Left ventricle myocardium inferior (tissue), 1 donor: Measurements from ENCODE around the gene TOE1. TPM values are rescaled to one million over a fixed set of nuclear protein-coding genes. Genes with fewer than 3 reads are reported as not detected.
A peak's percentile ranks its signal among the peaks of the same experiment; 100 is the strongest.
"Not testable (repeated sequence)": the region's sequence is repeated elsewhere in the genome, so short reads cannot be mapped to it uniquely, and the experiment has no call there.

Source experiments
- DNase-seq: peaks from one replicate; pipeline ENCODE4 v3.0.0-alpha.2; 2020
- H3K27ac ChIP-seq: fragments of 200-600 bp; replicated peaks from 2 replicates; pipeline ENCODE4 v1.8.0; 2021
- H3K27me3 ChIP-seq: fragments of 200-600 bp; 2 replicates; pipeline ENCODE4 v1.8.0; 2021; ENCODE audit warnings: low read depth
- H3K36me3 ChIP-seq: fragments of 200-600 bp; 2 replicates; pipeline ENCODE4 v1.8.0; 2021
- H3K4me1 ChIP-seq: fragments of 200-600 bp; 2 replicates; pipeline ENCODE4 v1.8.0; 2021
- H3K4me3 ChIP-seq: fragments of 200-600 bp; 2 replicates; pipeline ENCODE4 v1.8.0; 2021; ENCODE audit warnings: mild to moderate bottlenecking, moderate library complexity
- H3K9me3 ChIP-seq: fragments of 200-600 bp; replicated peaks from 2 replicates; pipeline ENCODE4 v1.8.0; 2021
- CTCF ChIP-seq: fragments of 200-600 bp; IDR thresholded peaks from 2 replicates; pipeline ENCODE4 v1.8.0; 2021; ENCODE audit warnings: antibody characterized with exemption, mild to moderate bottlenecking, borderline replicate concordance
- intact Hi-C: fragments of 100-400 bp; cut with micrococcal nuclease; formaldehyde crosslinking; loops from one replicate; pipeline ENCODE4 v1.11.0; 2022
- total RNA-seq: library from RNA; stranded (reverse); fragmentation: NEBNext Ultra II Directional; extraction: Animal tissue kit (Norgen Biotek cat#: 25700); gene quantifications from one replicate; pipeline ENCODE4 v1.2.1, GENCODE V29; 2021
- donor health status: DM: no; HTN: yes; CAD: no; lungs with severe emphysema.

Gene TOE1
- total RNA-seq, 1 donor from 2014 or later: 3.2 TPM

DNA sequence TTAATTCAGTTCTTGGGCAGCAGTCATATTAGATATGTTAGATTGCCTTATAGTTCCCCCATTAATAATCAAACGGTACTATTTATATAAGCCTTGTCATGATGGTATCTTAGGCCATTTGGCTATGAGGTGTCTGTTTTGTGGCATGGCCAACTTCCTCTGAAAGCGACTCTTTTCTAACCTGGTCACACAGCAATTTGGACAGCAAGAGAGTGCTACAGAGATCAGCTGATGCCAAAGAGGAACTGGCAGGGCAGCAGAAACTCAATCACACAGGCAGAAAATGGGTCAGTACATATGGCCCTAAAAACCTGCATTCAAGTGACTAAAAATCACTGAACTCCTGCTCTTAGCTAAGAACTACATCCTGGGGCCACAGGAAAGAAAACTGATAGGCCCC lies 13.7 kb downstream of the TOE1 start:
- no peak overlapping the region for H3K4me3 ChIP-seq
- no peaks in the 10 kb centered on the region for H3K9me3 ChIP-seq
- H3K36me3 ChIP-seq: no peaks in the 10 kb centered on the region
- no peak overlapping the region for H3K27ac ChIP-seq
- no peak for TF ChIP-seq CTCF
- intact Hi-C loops: no loop called here
- no peaks in the 10 kb centered on the region for H3K27me3 ChIP-seq
- no peak for DNase-seq
- peaks cover 10% of the 10 kb centered on the region for H3K4me1 ChIP-seq

GRCh38 chr1:45354838-45355237 lies 14.9 kb downstream of the TOE1 start:
- Histone ChIP-seq H3K27me3 (no peaks in the 10 kb centered on the region), H3K36me3 (no peaks in the 10 kb centered on the region), H3K9me3 (no peaks in the 10 kb centered on the region), H3K4me1 (peaks cover 4% of the 10 kb centered on the region), H3K4me3 (no peak overlapping the region), H3K27ac (no peak overlapping the region)
- intact Hi-C loops: no loop called here
- DNase-seq: no peak
- no peak for TF ChIP-seq CTCF

DNA sequence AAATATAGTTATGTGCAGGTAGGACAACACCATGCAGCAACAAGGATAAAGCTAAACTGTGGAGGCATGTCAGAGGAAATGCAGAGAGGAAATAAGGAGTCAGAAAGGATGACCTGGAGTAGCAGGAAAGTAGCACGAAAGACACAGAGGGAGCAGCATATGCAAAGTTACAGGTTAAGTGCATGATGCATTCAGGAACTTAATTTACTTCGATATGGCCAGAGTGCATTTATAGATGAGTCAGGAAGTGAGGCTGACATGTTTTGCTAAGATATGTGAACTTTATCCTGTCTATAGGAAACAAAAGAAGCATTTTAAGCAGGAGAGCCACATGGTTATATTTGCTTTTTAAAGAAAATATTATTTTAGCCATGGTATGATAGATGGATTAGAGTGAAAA lies 15.7 kb downstream of the TOE1 start:
- peaks cover 13% of the 10 kb centered on the region for H3K4me1 ChIP-seq
- no peaks in the 10 kb centered on the region for H3K36me3 ChIP-seq
- H3K9me3 ChIP-seq: no peaks in the 10 kb centered on the region
- H3K27me3 ChIP-seq: no peaks in the 10 kb centered on the region
- TF ChIP-seq CTCF: no peak
- DNase-seq: no peak
- no peak overlapping the region for H3K27ac ChIP-seq
- intact Hi-C loops: no loop called here
- no peak overlapping the region for H3K4me3 ChIP-seq

- Histone ChIP-seq H3K27ac (no peak overlapping the region), H3K9me3 (no peaks in the 10 kb centered on the region), H3K4me1 (peaks cover 18% of the 10 kb centered on the region), H3K4me3 (no peak overlapping the region), H3K27me3 (no peaks in the 10 kb centered on the region), H3K36me3 (no peaks in the 10 kb centered on the region)
- TF ChIP-seq CTCF: no peak
- intact Hi-C loops: no loop called here
- DNase-seq: no peak
Measured at GRCh38 chr1:45356186-45356585, 16.2 kb downstream of the TOE1 start.

GRCh38 chr1:45359882-45360513 lies 20.0 kb downstream of the TOE1 start:
- H3K36me3 ChIP-seq: no peaks in the 10 kb centered on the region
- H3K4me3 ChIP-seq: peak overlapping the region; percentile 43
- H3K27ac ChIP-seq: peak overlapping the region; percentile 76
- no peaks in the 10 kb centered on the region for H3K9me3 ChIP-seq
- intact Hi-C loops: loop anchor here (2.0 to 10.0 kb wide), 2 partner anchors 133 to 215 kb away; no protein-coding TSS in a partner anchor
- peaks cover 24% of the 10 kb centered on the region for H3K4me1 ChIP-seq
- peak; percentile 48 for DNase-seq
- H3K27me3 ChIP-seq: no peaks in the 10 kb centered on the region
- TF ChIP-seq CTCF: peak; percentile 80

DNA sequence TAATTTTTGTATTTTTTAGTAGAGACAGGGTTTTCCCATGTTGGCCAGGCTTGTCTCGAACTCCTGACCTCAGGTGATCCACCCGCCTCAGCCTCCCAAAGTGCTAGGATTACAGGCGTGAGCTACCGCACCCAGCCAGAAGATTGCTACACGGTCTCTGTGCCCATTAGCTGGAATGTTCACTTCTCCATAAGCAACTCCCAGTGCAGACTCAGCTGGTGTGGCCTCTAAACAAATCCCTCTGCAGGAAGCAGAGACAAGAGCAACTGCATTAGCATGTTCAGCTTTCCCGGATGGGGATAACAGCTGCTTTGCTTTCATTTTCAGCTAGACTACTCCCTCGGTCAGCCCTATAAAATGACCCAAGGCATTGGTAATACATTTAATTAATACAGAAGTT lies 21.0 kb downstream of the TOE1 start:
- Histone ChIP-seq H3K27ac (peak overlapping the region; percentile 76), H3K4me3 (peak overlapping the region; percentile 43), H3K4me1 (peaks cover 24% of the 10 kb centered on the region)
- H3K9me3 ChIP-seq, H3K36me3 ChIP-seq, DNase-seq, H3K27me3 ChIP-seq: not testable (repeated sequence)
- intact Hi-C loops: loop anchor here (2.0 to 10.0 kb wide), 2 partner anchors 132 to 214 kb away; no protein-coding TSS in a partner anchor
